Astrocyte of the spinal cord (primary cell): ENCODE measurements around the gene PAFAH1B2.

ENCODE experiments used
- DNase-seq: peaks from one replicate; pipeline ENCODE4 v3.0.0; 2011; ENCODE audit warnings: low read depth, low spot score
- H3K4me3 ChIP-seq: 2 replicates; pipeline ENCODE4 v1.5.1; 2011; ENCODE audit warnings: low read depth, mild to moderate bottlenecking, low read length, moderate library complexity
- CTCF ChIP-seq: IDR thresholded peaks from 2 replicates; pipeline ENCODE4 v1.5.1; 2012; ENCODE audit warnings: low read depth, mild to moderate bottlenecking, low read length, inconsistent platforms
- in situ Hi-C: cut with HindIII; loops from 2 replicates; pipeline ENCODE4 v1.10.0; 2017; ENCODE audit warnings: low sequenced_read_pairs

Gene PAFAH1B2

DNA sequence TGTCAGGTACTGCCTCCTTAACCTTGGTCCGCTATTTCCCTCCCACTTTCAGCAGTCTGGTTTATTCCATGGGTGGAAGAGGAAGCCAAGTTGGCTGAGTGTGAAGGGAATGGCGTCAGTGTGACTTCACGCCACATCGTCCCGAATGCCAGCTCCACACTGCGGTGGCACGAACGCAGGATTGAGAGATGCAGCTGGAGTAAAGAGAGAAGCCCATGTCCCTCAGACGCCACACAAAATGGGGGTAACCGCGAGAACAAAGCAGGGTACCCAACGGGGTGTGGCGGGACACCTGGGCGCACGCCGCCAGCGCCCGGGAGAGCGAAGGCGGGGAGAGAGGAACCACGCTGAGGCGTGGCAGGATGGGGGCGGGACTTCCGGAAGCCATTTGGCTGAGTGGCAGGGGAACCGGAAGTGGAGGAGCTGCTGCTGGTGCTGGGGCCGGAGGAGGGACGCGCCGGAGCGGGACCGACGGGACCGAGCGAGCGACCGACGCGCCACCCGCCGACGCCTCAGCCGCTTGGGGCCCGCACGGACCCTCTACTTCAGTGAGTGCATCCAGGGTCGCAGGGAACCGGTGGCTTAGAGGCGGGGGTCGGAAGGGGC is at the start of gene PAFAH1B2:
Gene PAFAH1B2, plus strand, starts transcription at position 417 of the 606 bp plus-strand sequence. CDS start 8,161 bp downstream, outside the sequence.
- in situ Hi-C loops = no loop called here
- TF ChIP-seq CTCF = no peak
- peak within 1 kb of the TSS; percentile 82 for H3K4me3 ChIP-seq
- DNase-seq = peak; percentile 93

DNA sequence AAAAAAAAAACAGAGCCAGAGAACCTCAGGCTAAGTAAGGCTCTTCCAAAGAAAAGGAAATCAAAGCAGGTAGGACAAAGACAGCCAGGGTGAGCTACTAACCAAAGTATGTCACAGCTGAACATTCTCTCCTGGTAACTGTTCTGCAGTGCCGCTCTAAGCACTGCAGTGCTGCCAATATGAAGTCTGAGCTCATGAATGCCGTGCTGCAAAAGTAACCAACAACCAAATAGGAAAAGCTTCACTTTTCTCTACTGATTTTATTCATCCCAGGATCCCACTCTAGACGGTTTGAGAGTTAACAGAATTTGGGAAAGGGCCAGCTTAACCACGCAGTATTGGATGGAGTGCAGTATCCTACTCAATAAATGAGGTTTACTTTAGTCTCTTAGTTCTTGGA is 49.3 kb upstream of the PAFAH1B2 start:
- no peak overlapping the region for H3K4me3 ChIP-seq
- DNase-seq = peak; percentile 70
- in situ Hi-C loops = no loop called here
- TF ChIP-seq CTCF = no peak

DNA sequence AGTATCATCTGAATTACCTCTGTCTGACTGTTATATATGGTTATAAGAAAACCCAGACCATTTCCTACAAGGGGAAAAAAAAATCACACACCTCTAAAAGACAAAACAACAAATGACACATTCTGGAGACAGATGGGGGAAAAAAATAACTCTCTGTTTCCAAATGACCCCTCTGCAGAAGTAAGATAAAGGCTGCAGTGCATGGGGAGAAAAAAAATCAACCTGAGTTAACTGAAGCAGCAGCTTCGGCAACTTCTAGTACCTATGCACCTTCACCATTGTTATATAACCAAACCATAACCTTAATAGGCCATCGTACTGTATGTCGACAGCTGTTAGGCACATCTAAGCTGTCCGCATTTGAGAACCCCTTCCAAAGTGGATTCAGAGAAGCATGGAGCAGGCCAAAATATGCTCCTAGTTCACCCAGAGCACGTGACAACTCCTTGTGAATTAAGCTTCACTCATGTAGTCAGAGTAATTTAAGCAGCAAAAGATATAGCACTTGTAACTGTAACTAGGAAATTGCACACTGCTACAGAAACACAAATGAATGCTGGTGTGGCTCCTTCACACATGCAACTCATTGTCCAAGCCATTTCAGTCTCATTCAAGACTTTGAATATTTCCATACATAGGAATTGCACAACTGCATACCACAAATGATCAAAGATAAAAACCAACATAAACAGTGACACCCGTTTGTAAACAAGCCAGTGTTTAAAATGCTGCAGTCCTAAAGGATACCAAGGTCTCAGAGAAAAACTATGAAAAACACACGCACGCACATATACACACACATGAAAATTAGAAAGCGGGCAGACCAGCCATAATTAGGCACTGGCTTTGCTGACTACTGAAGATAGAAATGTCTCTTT is 48.6 kb upstream of the PAFAH1B2 start:
- TF ChIP-seq CTCF = no peak
- DNase-seq = no peak
- in situ Hi-C loops = no loop called here
- H3K4me3 ChIP-seq = no peak overlapping the region

GRCh38 chr11:117096201-117096991 is 47.7 kb upstream of the PAFAH1B2 start:
- DNase-seq = no peak
- H3K4me3 ChIP-seq = no peak overlapping the region
- TF ChIP-seq CTCF = no peak
- in situ Hi-C loops = no loop called here

DNA sequence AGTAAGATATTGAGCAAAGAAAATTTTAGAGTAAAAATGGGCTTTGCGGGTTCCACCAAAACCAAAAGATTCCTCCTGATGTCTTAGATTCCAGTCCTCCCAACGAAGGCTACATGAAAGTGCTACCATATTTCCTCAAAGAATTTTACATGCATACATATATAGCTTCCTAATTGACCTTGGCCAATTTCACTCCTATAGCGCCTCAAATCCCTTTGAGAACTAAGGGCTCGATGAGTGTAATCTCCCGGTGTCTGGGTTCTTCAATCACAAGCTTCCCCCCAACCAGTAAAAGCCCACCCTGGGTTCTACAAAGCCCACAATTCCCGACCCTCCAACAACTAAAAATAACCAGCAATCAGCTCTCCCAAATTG is 47.1 kb upstream of the PAFAH1B2 start:
- in situ Hi-C loops = no loop called here
- no peak for TF ChIP-seq CTCF
- peak overlapping the region; percentile 85 for H3K4me3 ChIP-seq
- DNase-seq = no peak
